T-helper 1 cell (primary cell): Measurements from ENCODE around the gene EVI5L.
"Not testable (repeated sequence)": the region's sequence is repeated elsewhere in the genome, so short reads cannot be mapped to it uniquely, and the experiment has no call there.

Source experiments
- DNase-seq, 5 donors: peaks; one replicate each; pipeline ENCODE4 v3.0.0-alpha.2; 2012 to 2020

The EVI5L gene

GRCh38 chr19:7846155-7846646 lies 16.2 kb downstream of the EVI5L start:
- DNase-seq, result no peak

- DNase-seq, result no peak
Measured at GRCh38 chr19:7847664-7848063, 17.6 kb downstream of the EVI5L start.

GRCh38 chr19:7848779-7849457 lies 18.9 kb downstream of the EVI5L start:
- no peak for DNase-seq

GRCh38 chr19:7849631-7849999 lies 19.6 kb downstream of the EVI5L start:
- no peak for DNase-seq

GRCh38 chr19:7850000-7850813 lies 20.2 kb downstream of the EVI5L start:
- no peak for DNase-seq

GRCh38 chr19:7850945-7851622 lies 21.1 kb downstream of the EVI5L start:
- DNase-seq, result no peak

GRCh38 chr19:7851623-7852500 lies 21.8 kb downstream of the EVI5L start:
- no peak for DNase-seq

- DNase-seq, result peak; percentile 38 to 58 (median 53)
Measured at GRCh38 chr19:7852851-7853769, 23.1 kb downstream of the EVI5L start.

- DNase-seq, result no peak
Measured at GRCh38 chr19:7853770-7854128, 23.7 kb downstream of the EVI5L start.

- no peak for DNase-seq
Measured at GRCh38 chr19:7855426-7856108, 25.5 kb downstream of the EVI5L start.

- DNase-seq, result no peak
Measured at GRCh38 chr19:7856109-7856591, 26.1 kb downstream of the EVI5L start.

GRCh38 chr19:7856679-7857663 lies 27.0 kb downstream of the EVI5L start:
- no peak for DNase-seq

- DNase-seq, result no peak
Measured at GRCh38 chr19:7857727-7858108, 27.7 kb downstream of the EVI5L start.

- no peak for DNase-seq
Measured at GRCh38 chr19:7858109-7858770, 28.2 kb downstream of the EVI5L start.

- not testable (repeated sequence) for DNase-seq
Measured at GRCh38 chr19:7859087-7859486, 29.1 kb downstream of the EVI5L start.

GRCh38 chr19:7859831-7860713 lies 30.1 kb downstream of the EVI5L start:
- DNase-seq, result no peak

- no peak for DNase-seq
Measured at GRCh38 chr19:7860714-7861618, 30.9 kb downstream of the EVI5L start.
